Omental fat pad (tissue), 4 donors: ENCODE measurements around the gene TRIM21. TPM values are rescaled to one million over a fixed set of nuclear protein-coding genes. Genes with fewer than 3 reads are reported as not detected.
"Not testable (repeated sequence)": the region's sequence is repeated elsewhere in the genome, so short reads cannot be mapped to it uniquely, and the experiment has no call there.

ENCODE experiments used
- ATAC-seq: fragments of 150-250 bp; one replicate; pipeline ENCODE4 v1.9.1; 2016; ENCODE audit warnings: mild to moderate bottlenecking, moderate library complexity; ENCODE audit not compliant: low FRiP score
- DNase-seq: peaks from one replicate; pipeline ENCODE4 v3.0.0-alpha.2; 2019; ENCODE audit warnings: low spot score
- CTCF ChIP-seq, 3 donors: fragments of 450-650 bp; IDR thresholded peaks; one replicate each; pipeline ENCODE4 v1.5.1; 2016 to 2017; ENCODE audit warnings: antibody characterized with exemption in 3 of 3, mild to moderate bottlenecking in 3 of 3, moderate library complexity in 2 of 3
- total RNA-seq, 4 donors: library from RNA; depleted of rRNA; stranded (reverse); fragments of >200 nt; gene quantifications; one replicate each; pipeline ENCODE4 v1.1.0, GENCODE V29; 2016

TRIM21 gene
- total RNA-seq, 4 donors from 2014 or later: 14.1 to 30.6 (median 17.3) TPM

- ATAC-seq (no peak), DNase-seq (no peak)
- TF ChIP-seq CTCF (IDR thresholded peaks at IDR 0.05): no peak
These were observed 23.3 kb downstream of the TRIM21 start for GRCh38 chr11:4370166-4370565.

- no peak for TF ChIP-seq CTCF (IDR thresholded peaks at IDR 0.05)
- no peak for ATAC-seq
- no peak for DNase-seq
These were observed 25.2 kb downstream of the TRIM21 start, which contains the start of gene OR52B4 for GRCh38 chr11:4368286-4368685. Gene OR52B4 (minus strand): TSS chr11:4368386. CDS start chr11:4368295, 91 bp downstream.

- DNase-seq, ATAC-seq: not testable (repeated sequence)
These were observed 45.4 kb downstream of the TRIM21 start for GRCh38 chr11:4348142-4348541.

- not testable (repeated sequence) for DNase-seq, ATAC-seq
These were observed 48.1 kb downstream of the TRIM21 start for GRCh38 chr11:4345366-4345765.

Other genes with a start within 250 kb of the TRIM21 start
- gene OR52B4, start 25.3 kb downstream of the TRIM21 start, total RNA-seq: not detected
- not detected for gene OR52K2, start 55.6 kb upstream of the TRIM21 start, total RNA-seq
- gene OR52K1, start 88.9 kb upstream of the TRIM21 start, total RNA-seq: under 1 TPM in 1 of 4 donors, not detected in 3; 0.46 TPM
- not detected for gene OR52M1, start 151.5 kb upstream of the TRIM21 start, total RNA-seq
- not detected for gene OR52I2, start 188.0 kb upstream of the TRIM21 start, total RNA-seq
- gene OR52I1, start 200.3 kb upstream of the TRIM21 start, total RNA-seq: not detected
- 10 to 100 TPM in 2 of 4 donors, 1 to 10 TPM in 2; 7.0 to 18.0 (median 10.6) TPM for gene TRIM68, start 214.5 kb upstream of the TRIM21 start, total RNA-seq
- gene OR51D1, start 243.8 kb upstream of the TRIM21 start, total RNA-seq: not detected